ENCODE results near the gene DYSF.

DYSF gene

GRCh38 chr2:71683666-71684065 lies 230.3 kb downstream of the DYSF start:
- no peak for TF ChIP-seq ZBTB7A (IDR thresholded peaks at IDR 0.05; ENCODE audit: low read depth)
- TF ChIP-seq NFIC (IDR thresholded peaks at IDR 0.05): no peak

GRCh38 chr2:71684226-71685072 lies 231.1 kb downstream of the DYSF start:
- TF ChIP-seq TAF1 (IDR thresholded peaks at IDR 0.05; ENCODE audit: low read depth) (no peak), TCF12 (IDR thresholded peaks at IDR 0.05; ENCODE audit: low read depth) (no peak), EP300 (IDR thresholded peaks at IDR 0.05; ENCODE audit: borderline replicate concordance) (no peak)

DNA sequence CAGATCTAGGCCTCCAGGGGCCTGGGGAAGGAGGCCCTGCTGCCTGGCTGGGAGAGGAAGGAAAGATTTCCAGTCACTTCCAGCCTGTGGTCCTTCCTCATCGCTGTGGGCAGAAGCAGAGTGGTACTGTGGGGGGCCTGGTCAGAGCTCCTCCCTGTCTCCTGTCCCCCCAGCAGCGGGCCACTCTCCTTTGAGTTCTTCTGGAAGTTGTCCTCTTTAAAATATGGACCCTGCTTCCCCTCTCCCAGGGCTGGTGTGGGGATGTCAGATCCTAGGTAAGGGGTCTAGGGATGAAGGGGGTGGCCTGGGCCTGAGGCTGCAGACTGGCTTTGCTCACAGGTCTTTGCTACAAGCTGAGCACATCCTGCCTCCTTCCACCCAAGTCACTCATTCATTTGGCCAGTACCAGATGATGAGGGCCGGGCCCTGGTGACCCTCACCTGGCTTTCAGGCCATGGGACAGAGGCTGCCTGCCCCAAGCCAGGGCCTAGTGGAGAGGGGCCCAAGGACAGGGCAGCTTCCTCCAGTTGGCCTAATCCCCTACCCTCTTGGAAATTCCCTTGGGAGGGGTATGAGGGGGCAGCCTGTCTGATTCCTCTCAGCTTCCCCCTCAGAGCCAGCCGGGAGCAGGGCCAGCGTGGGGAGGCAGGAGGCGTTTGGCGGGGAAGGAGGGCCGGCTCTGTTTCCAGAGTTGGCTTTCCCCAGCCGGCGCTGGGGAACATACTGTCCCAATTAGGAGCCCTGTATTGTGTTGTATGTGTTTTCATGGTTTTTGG lies 231.9 kb downstream of the DYSF start:
- TF ChIP-seq, protein P1, sequence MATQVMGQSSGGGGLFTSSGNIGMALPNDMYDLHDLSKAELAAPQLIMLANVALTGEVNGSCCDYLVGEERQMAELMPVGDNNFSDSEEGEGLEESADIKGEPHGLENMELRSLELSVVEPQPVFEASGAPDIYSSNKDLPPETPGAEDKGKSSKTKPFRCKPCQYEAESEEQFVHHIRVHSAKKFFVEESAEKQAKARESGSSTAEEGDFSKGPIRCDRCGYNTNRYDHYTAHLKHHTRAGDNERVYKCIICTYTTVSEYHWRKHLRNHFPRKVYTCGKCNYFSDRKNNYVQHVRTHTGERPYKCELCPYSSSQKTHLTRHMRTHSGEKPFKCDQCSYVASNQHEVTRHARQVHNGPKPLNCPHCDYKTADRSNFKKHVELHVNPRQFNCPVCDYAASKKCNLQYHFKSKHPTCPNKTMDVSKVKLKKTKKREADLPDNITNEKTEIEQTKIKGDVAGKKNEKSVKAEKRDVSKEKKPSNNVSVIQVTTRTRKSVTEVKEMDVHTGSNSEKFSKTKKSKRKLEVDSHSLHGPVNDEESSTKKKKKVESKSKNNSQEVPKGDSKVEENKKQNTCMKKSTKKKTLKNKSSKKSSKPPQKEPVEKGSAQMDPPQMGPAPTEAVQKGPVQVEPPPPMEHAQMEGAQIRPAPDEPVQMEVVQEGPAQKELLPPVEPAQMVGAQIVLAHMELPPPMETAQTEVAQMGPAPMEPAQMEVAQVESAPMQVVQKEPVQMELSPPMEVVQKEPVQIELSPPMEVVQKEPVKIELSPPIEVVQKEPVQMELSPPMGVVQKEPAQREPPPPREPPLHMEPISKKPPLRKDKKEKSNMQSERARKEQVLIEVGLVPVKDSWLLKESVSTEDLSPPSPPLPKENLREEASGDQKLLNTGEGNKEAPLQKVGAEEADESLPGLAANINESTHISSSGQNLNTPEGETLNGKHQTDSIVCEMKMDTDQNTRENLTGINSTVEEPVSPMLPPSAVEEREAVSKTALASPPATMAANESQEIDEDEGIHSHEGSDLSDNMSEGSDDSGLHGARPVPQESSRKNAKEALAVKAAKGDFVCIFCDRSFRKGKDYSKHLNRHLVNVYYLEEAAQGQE (IDR thresholded peaks at IDR 0.05; ENCODE audit: low read depth): no peak
- no peak for TF ChIP-seq EP300 (IDR thresholded peaks at IDR 0.05; ENCODE audit: borderline replicate concordance)
- no peak for TF ChIP-seq RAD21 (IDR thresholded peaks at IDR 0.05; ENCODE audit: low read depth)
- no peak for TF ChIP-seq TEAD4 (IDR thresholded peaks at IDR 0.05)
- TF ChIP-seq, protein P2, sequence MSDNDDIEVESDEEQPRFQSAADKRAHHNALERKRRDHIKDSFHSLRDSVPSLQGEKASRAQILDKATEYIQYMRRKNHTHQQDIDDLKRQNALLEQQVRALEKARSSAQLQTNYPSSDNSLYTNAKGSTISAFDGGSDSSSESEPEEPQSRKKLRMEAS (IDR thresholded peaks at IDR 0.05): no peak
- no peak for TF ChIP-seq NFIC (IDR thresholded peaks at IDR 0.05)
- no peak for TF ChIP-seq YY1 (IDR thresholded peaks at IDR 0.05; ENCODE audit: low read depth)
- TF ChIP-seq ZBTB7A (IDR thresholded peaks at IDR 0.05; ENCODE audit: low read depth): no peak
- no peak for TF ChIP-seq TAF1 (IDR thresholded peaks at IDR 0.05; ENCODE audit: low read depth)
- TF ChIP-seq, protein P3, sequence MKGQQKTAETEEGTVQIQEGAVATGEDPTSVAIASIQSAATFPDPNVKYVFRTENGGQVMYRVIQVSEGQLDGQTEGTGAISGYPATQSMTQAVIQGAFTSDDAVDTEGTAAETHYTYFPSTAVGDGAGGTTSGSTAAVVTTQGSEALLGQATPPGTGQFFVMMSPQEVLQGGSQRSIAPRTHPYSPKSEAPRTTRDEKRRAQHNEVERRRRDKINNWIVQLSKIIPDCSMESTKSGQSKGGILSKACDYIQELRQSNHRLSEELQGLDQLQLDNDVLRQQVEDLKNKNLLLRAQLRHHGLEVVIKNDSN (IDR thresholded peaks at IDR 0.05): no peak
- TF ChIP-seq FOXM1 (IDR thresholded peaks at IDR 0.05; ENCODE audit: borderline replicate concordance, low read depth): no peak
- no peak for TF ChIP-seq CREB1 (IDR thresholded peaks at IDR 0.05; ENCODE audit: low read depth)
- no peak for TF ChIP-seq EGR1 (IDR thresholded peaks at IDR 0.05)
- no peak for TF ChIP-seq CEBPB (IDR thresholded peaks at IDR 0.05)

- TF ChIP-seq YY1 (IDR thresholded peaks at IDR 0.05; ENCODE audit: low read depth) (no peak), EP300 (IDR thresholded peaks at IDR 0.05; ENCODE audit: borderline replicate concordance) (no peak), TAF1 (IDR thresholded peaks at IDR 0.05; ENCODE audit: low read depth) (no peak)
- TF ChIP-seq, protein P2 (IDR thresholded peaks at IDR 0.05): no peak
These were observed 232.7 kb downstream of the DYSF start for GRCh38 chr2:71685941-71686611.

DNA sequence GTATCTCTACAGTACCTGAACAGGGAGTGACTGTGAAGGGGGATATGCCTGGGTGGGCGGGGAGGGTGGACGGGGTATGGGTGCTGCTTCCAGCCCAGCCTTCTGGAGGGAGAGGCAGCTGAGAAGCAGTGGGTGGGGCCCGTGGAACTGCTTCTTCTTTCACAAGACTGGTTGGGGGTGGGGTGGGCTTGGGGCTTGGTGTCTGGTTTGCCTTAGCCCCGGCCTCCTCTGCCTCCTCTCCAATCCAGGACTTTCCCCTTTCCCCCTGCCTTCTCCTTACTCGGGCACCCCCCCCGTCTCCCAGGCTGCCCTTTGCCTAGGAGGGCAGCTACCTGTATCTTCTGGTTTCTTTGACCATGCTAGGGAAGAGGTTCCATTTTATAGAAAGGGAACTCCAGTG lies 233.4 kb downstream of the DYSF start:
- TF ChIP-seq, protein P1 (IDR thresholded peaks at IDR 0.05; ENCODE audit: low read depth): no peak
- TF ChIP-seq, protein P2 (IDR thresholded peaks at IDR 0.05): no peak
- TF ChIP-seq NFIC (IDR thresholded peaks at IDR 0.05) (no peak), YY1 (IDR thresholded peaks at IDR 0.05; ENCODE audit: low read depth) (no peak), CEBPB (IDR thresholded peaks at IDR 0.05) (no peak), TAF1 (IDR thresholded peaks at IDR 0.05; ENCODE audit: low read depth) (no peak), CREB1 (IDR thresholded peaks at IDR 0.05; ENCODE audit: low read depth) (no peak), RAD21 (IDR thresholded peaks at IDR 0.05; ENCODE audit: low read depth) (no peak), ZBTB7A (IDR thresholded peaks at IDR 0.05; ENCODE audit: low read depth) (no peak), EGR1 (IDR thresholded peaks at IDR 0.05) (no peak), TEAD4 (IDR thresholded peaks at IDR 0.05) (no peak), EP300 (IDR thresholded peaks at IDR 0.05; ENCODE audit: borderline replicate concordance) (no peak), FOXM1 (IDR thresholded peaks at IDR 0.05; ENCODE audit: borderline replicate concordance, low read depth) (no peak), TCF12 (IDR thresholded peaks at IDR 0.05; ENCODE audit: low read depth) (no peak)
- TF ChIP-seq, protein P3 (IDR thresholded peaks at IDR 0.05): no peak
